OCI-LY7 (cell line): ENCODE measurements around the gene OR52K1. TPM values are rescaled to one million over a fixed set of nuclear protein-coding genes. Genes with fewer than 3 reads are reported as not detected.

ENCODE experiments used
- BruUV-seq: library from RNA; stranded (reverse); fragments of 400-500 nt; replicated peaks from 2 replicates; lab custom pipeline; 2021; lab: Mats Ljungman, UMichigan
- CTCF ChIA-PET: fragments of 300-600 bp; sonication (Branson Sonifier 250); formaldehyde crosslinking; loops from one replicate; lab custom pipeline; 2022; ENCODE audit warnings: antibody characterized with exemption; ENCODE audit not compliant: unreplicated experiment; lab: Charles Lee
- POLR2A ChIA-PET: fragments of 300-600 bp; sonication (Branson Sonifier 250); formaldehyde crosslinking; loops from one replicate; lab custom pipeline; 2022; ENCODE audit warnings: antibody characterized with exemption; lab: Charles Lee
- DNase-seq: peaks from one replicate; pipeline ENCODE4 v3.0.0-alpha.2; 2015; ENCODE audit warnings: low spot score
- H2AFZ ChIP-seq: fragments of 200-600 bp; sonication (generic), shearing (Covaris generic); 2 replicates; pipeline ENCODE4 v1.6.1; 2014; ENCODE audit warnings: mild to moderate bottlenecking, antibody characterized with exemption, low read length, moderate library complexity
- H3K27ac ChIP-seq: fragments of 200-600 bp; sonication (generic); 2 replicates; pipeline ENCODE4 v1.5.1; 2014; ENCODE audit warnings: mixed run types, low read depth, mild to moderate bottlenecking, moderate library complexity, low read length, inconsistent platforms; ENCODE audit not compliant: poor library complexity, severe bottlenecking
- H3K36me3 ChIP-seq: fragments of 200-600 bp; sonication (generic); 2 replicates; pipeline ENCODE4 v1.6.1; 2014; ENCODE audit warnings: mild to moderate bottlenecking, antibody characterized with exemption, low read length, moderate library complexity, mixed read lengths; ENCODE audit not compliant: insufficient read depth
- H3K4me1 ChIP-seq: fragments of 200-600 bp; sonication (generic); 2 replicates; pipeline ENCODE4 v1.5.1; 2014; ENCODE audit warnings: mild to moderate bottlenecking, low read length; ENCODE audit not compliant: insufficient read depth, poor library complexity, severe bottlenecking
- H3K4me2 ChIP-seq: fragments of 200-600 bp; sonication (generic); 2 replicates; pipeline ENCODE4 v1.6.1; 2014; ENCODE audit warnings: mild to moderate bottlenecking, low read length
- H3K4me3 ChIP-seq: fragments of 200-600 bp; sonication (generic); 2 replicates; pipeline ENCODE4 v1.5.1; 2014; ENCODE audit warnings: mild to moderate bottlenecking, low read depth, low read length; ENCODE audit not compliant: poor library complexity, severe bottlenecking
- H3K79me2 ChIP-seq: fragments of 200-600 bp; sonication (generic); 2 replicates; pipeline ENCODE4 v1.6.1; 2016; ENCODE audit warnings: low read depth, mild to moderate bottlenecking, low read length, moderate library complexity, mixed read lengths; ENCODE audit not compliant: insufficient read depth
- H3K9me2 ChIP-seq: fragments of 200-600 bp; sonication (generic); 2 replicates; pipeline ENCODE4 v1.6.1; 2016; ENCODE audit warnings: mild to moderate bottlenecking, low read length, mixed read lengths; ENCODE audit not compliant: insufficient read depth
- H3K9me3 ChIP-seq: fragments of 200-600 bp; sonication (generic); 2 replicates; pipeline ENCODE4 v1.6.1; 2014; ENCODE audit warnings: mild to moderate bottlenecking, mixed run types, low read length, mixed read lengths
- H4K20me1 ChIP-seq: fragments of 200-600 bp; sonication (generic); 2 replicates; pipeline ENCODE4 v1.6.1; 2014; ENCODE audit warnings: mild to moderate bottlenecking, antibody characterized with exemption, low read length, moderate library complexity, mixed read lengths; ENCODE audit not compliant: insufficient read depth
- CTCF ChIP-seq: fragments of 200-600 bp; sonication (generic); conservative IDR thresholded peaks from 2 replicates; pipeline ENCODE4 v1.5.1; 2014; ENCODE audit warnings: mild to moderate bottlenecking, antibody characterized with exemption, low read length, moderate library complexity, mixed read lengths
- EZH2phosphoT487 ChIP-seq: fragments of 200-600 bp; sonication (generic); IDR thresholded peaks from 2 replicates; pipeline ENCODE4 v1.6.1; 2018; ENCODE audit warnings: low read depth, borderline replicate concordance, mild to moderate bottlenecking, mixed run types, antibody characterized with exemption, low read length, moderate library complexity, mixed read lengths
- intact Hi-C: fragments of 100-400 bp; cut with micrococcal nuclease; formaldehyde crosslinking; loops from one replicate; pipeline ENCODE4 v1.10.0; 2022; ENCODE audit not compliant: unreplicated experiment
- total RNA-seq, 2 experiments: library from RNA; depleted of rRNA in 1 of 2; stranded (reverse); fragments of >200 nt in 1 of 2; shearing (Covaris generic) in 1 of 2; gene quantifications; 2 replicates each; pipeline ENCODE4 v1.2.3, GENCODE V29; 2014 to 2022

Gene OR52K1
- total RNA-seq, 2 experiments from 2014 or later = not detected

- intact Hi-C loops = no loop called here
- DNase-seq = no peak
- Histone ChIP-seq H3K36me3 (no peaks in the 10 kb centered on the region), H3K4me3 (no peak overlapping the region), H3K79me2 (no peaks in the 10 kb centered on the region), H3K4me1 (no peaks in the 10 kb centered on the region), H3K9me2 (no peaks in the 10 kb centered on the region), H4K20me1 (no peaks in the 10 kb centered on the region), H3K4me2 (no peak overlapping the region), H3K27ac (no peak overlapping the region), H2AFZ (no peak overlapping the region), H3K9me3 (no peaks in the 10 kb centered on the region)
- TF ChIP-seq EZH2phosphoT487 (no peak), CTCF (no peak)
- POLR2A ChIA-PET = no interaction called here
- BruUV-seq = no TSS peak
- CTCF ChIA-PET = no interaction called here
These were observed 29.1 kb downstream of the OR52K1 start for GRCh38 chr11:4511282-4512245.

- Histone ChIP-seq H3K9me3 (no peaks in the 10 kb centered on the region), H3K4me1 (no peaks in the 10 kb centered on the region), H2AFZ (no peak overlapping the region), H3K4me2 (no peak overlapping the region), H3K79me2 (no peaks in the 10 kb centered on the region), H3K27ac (no peak overlapping the region), H4K20me1 (no peaks in the 10 kb centered on the region), H3K36me3 (no peaks in the 10 kb centered on the region), H3K4me3 (no peak overlapping the region), H3K9me2 (no peaks in the 10 kb centered on the region)
- POLR2A ChIA-PET = no interaction called here
- CTCF ChIA-PET = no interaction called here
- TF ChIP-seq EZH2phosphoT487 = no peak
- TF ChIP-seq CTCF = no peak
- intact Hi-C loops = no loop called here
- BruUV-seq = no TSS peak
- no peak for DNase-seq
These were observed 31.8 kb downstream of the OR52K1 start for GRCh38 chr11:4514196-4514595.

GRCh38 chr11:4522339-4522738, 39.9 kb downstream of the OR52K1 start:
- POLR2A ChIA-PET = no interaction called here
- intact Hi-C loops = no loop called here
- no peaks in the 10 kb centered on the region for H3K9me2 ChIP-seq

More at GRCh38 chr11:4522339-4522738, 39.9 kb downstream of the OR52K1 start:
- H3K79me2 ChIP-seq = no peaks in the 10 kb centered on the region
- H2AFZ ChIP-seq = no peak overlapping the region
- no peaks in the 10 kb centered on the region for H4K20me1 ChIP-seq
- H3K4me2 ChIP-seq = no peak overlapping the region
- no TSS peak for BruUV-seq
- DNase-seq = no peak
- no peaks in the 10 kb centered on the region for H3K4me1 ChIP-seq
- TF ChIP-seq EZH2phosphoT487 (no peak), CTCF (no peak)
- H3K36me3 ChIP-seq = no peaks in the 10 kb centered on the region
- H3K27ac ChIP-seq = no peak overlapping the region
- H3K4me3 ChIP-seq = no peak overlapping the region
- CTCF ChIA-PET = no interaction called here
- no peaks in the 10 kb centered on the region for H3K9me3 ChIP-seq
